Putamen (tissue), 1 donor: ENCODE measurements around the gene PDIA6.

ENCODE experiments used
- DNase-seq: peaks from one replicate; pipeline ENCODE4 v3.0.0-alpha.2; 2016; ENCODE audit warnings: low spot score

PDIA6 gene

GRCh38 chr2:10764096-10764785 is 48.3 kb downstream of the PDIA6 start:
- DNase-seq, result no peak

- no peak for DNase-seq
Observed at GRCh38 chr2:10763461-10763800, 49.2 kb downstream of the PDIA6 start.

DNA sequence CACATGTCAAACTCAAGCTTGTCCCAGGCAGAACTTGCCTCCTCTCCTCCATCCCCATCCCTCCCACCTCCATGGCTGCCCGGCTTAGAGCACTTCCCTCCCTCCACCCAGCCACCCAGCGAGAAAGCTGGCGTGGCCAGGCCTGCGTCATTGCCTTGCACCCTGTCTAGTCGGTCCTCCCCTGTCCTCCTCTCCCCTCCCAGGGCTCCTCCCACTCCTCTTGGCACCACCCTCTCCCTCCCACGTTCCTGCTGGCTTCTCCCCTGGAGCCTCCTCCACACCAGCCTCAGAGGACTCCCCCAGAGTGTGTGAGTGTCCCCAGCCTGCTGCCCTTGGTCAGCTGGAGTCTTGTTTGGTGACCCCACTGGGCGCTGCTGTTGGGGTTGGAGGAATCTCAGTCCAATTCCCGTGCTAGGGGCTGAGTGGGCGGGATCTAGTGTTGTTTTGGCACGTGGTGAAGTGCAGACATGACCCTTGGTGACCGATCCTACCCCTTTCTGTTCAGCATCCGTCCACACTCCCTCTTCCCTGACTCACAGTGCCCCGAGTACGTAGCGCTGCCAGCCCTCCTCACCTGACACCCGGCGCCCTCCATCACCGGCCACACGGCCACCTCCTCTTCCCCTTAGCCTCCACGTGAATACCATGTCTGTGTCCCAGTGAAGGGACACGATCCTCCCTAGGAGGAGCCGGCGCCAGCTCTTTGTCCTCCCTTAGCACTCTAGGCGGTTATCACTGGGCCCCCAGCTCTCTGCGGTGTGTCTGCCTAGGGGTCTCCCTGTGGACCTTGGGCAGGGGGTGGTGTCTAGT is 49.7 kb downstream of the PDIA6 start:
- DNase-seq, result no peak

DNA sequence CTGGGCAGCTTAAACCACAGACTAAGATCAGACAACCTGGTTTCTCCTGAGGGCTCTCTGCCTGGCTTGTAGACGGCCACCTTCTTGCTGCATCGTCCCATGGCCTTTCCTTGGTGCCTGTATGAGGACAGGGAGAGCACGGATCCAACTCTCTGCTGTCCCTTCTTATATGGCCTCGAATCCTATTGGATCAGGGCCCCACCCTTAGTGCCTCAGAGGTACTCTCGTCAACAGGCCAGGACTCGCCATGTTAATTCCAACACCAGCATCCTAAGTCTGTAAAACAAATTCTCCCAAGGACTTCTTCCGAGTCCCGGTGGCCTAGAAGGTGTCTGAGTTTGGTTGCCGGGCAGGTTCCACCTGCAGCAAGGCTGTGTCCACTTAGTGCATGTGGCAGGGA is 51.0 kb downstream of the PDIA6 start:
- DNase-seq, result no peak

- no peak for DNase-seq
Observed at GRCh38 chr2:10760794-10761504, 51.6 kb downstream of the PDIA6 start.

- no peak for DNase-seq
Observed at GRCh38 chr2:10759151-10759714, 53.4 kb downstream of the PDIA6 start.

DNA sequence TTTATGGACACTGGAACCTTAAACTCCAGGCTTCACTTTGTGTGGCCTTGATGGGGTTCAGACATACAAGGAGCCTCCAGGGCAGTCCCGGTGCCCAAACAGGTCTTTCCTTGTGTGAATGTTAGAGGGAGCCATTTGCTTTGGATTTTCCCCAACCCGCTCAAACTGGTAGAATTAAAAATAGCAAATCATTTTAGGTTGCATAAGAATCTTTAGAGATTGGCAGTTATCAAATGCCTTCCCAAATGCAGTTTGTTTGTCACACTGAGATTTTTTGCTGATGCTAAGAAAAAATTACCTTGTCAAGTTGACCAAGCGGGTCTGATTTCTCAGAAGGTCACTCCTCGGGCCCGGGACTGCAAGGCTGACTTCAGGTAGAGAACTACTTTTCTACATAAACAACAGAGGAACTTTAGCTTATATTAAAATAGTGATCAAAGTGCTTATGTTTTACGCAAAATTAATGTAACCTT is 54.7 kb downstream of the PDIA6 start:
- no peak for DNase-seq

GRCh38 chr2:10755621-10756020 is 57.0 kb downstream of the PDIA6 start:
- no peak for DNase-seq

DNA sequence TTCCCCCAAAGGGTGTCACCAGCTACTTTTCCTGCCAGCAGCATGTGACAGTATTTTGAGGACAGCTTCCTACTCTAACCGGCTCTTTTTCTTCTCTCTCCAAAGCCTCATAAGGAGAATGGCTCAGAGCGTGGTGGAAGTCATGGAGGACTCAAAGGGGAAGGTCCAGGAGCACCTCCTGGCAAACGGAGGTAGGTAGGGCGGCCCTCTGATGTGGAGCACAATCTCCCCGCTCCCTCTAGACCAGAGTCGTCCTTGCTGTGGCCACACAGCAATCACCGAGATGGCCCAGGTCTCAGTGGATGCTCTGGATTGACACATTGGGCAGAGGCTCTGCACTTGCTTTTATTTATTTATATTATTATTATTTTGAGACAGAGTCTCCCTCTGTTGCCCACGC is 58.7 kb downstream of the PDIA6 start:
- no peak for DNase-seq

GRCh38 chr2:10753156-10753555 is 59.4 kb downstream of the PDIA6 start:
- DNase-seq, result no peak

GRCh38 chr2:10752236-10752635 is 60.3 kb downstream of the PDIA6 start:
- no peak for DNase-seq

DNA sequence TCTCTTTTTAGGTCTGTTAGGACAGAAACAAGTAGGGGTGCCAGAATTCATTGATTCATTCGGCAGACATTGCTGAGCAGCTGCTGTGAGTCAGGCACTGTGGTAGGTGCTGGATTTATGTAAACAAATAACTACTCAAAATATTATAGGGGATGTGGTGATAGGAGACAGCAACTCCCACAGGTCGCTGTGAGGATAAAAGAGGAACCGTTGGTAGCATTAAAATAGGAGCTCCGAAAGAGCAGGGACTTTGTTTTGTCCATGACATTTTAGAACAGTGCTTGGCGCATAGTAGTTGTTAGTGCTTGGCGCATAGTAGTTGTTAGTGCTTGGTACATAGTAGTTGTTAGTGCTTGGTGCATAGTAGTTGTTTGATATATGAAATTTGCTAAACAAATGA is 62.0 kb downstream of the PDIA6 start:
- DNase-seq, result no peak

GRCh38 chr2:10742666-10743065 is 69.9 kb downstream of the PDIA6 start:
- no peak for DNase-seq

- no peak for DNase-seq
Observed at GRCh38 chr2:10741139-10741538, 71.4 kb downstream of the PDIA6 start.

DNA sequence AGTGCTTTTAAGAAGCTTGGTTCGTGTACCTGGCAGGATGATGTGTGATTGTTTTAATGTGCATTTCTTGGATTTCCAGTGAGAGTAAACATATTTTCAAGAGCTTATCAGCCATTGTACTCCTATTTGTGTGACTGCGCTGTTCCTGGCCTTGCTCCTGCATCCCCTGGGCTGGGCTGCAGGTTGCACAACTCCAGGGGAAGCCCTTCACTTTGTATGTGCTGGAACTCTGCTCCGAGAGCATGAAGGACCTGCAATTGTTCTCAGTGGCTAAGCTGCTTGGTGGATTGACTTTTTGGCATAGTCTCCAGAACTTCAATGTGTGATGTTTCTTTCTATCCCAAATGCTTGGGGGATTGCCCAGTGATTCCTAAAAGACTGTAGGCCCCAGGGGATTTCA is 72.4 kb downstream of the PDIA6 start:
- no peak for DNase-seq

DNA sequence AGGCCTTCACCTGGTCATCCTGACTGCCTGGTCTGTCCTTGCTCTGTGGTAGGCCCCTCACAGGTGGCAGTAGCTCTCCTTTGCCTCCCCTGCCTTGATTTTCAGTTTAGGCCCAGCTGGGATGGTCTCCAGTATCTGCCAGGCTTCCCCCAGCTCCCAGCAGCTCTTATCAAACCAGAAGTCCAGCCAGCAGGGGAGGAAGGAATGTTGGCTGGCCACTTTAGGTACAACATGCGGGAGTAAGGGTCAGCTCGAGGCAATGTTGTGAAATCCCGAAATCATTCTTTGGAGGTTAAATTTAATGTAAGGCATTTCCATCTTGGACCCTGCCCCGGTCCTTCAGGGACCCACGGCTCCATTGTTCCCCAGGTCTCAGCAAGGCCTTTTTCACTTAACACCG is 74.4 kb downstream of the PDIA6 start:
- DNase-seq, result no peak

DNA sequence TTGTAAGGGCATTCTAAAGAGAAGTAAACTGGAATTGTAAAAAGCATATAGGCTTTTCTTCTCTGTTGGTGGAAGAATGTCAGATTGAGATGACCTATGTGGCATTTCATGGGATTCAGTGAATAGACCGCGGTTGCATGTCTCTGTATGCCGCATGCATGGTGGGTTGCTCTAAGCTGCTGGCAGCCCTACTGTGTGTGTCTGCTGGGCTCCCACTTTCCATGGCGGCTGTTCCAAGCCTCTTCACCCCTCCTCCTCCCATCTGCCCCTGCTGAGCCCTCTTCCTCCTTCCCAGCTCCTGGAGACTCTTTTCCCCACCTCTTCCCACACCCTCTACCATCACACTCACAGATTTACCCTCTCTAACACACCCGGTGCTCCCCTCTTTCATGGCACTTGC is 78.6 kb downstream of the PDIA6 start:
- no peak for DNase-seq

- no peak for DNase-seq
Observed at GRCh38 chr2:10733566-10733925, 79.0 kb downstream of the PDIA6 start.
